ENCODE results near the gene IMMP2L.

DNA sequence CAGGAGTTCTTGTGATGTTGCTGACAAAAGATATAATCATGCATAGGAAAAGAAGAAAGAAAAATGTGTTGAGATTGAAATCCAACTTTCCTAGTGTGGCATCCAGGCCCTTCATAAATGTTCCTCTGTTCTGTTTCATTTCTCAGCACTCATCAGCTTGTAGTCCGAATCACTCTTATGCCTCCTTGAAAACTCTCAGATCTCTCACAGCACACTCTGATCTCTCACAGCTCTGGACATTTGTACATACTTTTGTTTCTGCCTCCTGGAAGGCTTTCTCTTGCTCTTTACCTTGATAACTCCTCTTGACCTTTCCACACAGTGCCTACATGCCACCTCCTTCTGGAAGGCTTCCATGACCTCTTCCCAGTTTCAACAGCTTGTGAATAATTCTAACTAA lies 880.4 kb downstream of the IMMP2L start:
- TF ChIP-seq, protein P1, sequence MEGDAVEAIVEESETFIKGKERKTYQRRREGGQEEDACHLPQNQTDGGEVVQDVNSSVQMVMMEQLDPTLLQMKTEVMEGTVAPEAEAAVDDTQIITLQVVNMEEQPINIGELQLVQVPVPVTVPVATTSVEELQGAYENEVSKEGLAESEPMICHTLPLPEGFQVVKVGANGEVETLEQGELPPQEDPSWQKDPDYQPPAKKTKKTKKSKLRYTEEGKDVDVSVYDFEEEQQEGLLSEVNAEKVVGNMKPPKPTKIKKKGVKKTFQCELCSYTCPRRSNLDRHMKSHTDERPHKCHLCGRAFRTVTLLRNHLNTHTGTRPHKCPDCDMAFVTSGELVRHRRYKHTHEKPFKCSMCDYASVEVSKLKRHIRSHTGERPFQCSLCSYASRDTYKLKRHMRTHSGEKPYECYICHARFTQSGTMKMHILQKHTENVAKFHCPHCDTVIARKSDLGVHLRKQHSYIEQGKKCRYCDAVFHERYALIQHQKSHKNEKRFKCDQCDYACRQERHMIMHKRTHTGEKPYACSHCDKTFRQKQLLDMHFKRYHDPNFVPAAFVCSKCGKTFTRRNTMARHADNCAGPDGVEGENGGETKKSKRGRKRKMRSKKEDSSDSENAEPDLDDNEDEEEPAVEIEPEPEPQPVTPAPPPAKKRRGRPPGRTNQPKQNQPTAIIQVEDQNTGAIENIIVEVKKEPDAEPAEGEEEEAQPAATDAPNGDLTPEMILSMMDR (IDR thresholded peaks at IDR 0.05; ENCODE audit: insufficient read depth, low read length, poor library complexity, severe bottlenecking): no peak
- TF ChIP-seq EZH2phosphoT487 (conservative IDR thresholded peaks at IDR 0.05; ENCODE audit: low read length): no peak

All from SU-DHL-6 (cell line).